ENCODE data around the gene VNN1.
"Not testable (repeated sequence)": the region's sequence is repeated elsewhere in the genome, so short reads cannot be mapped to it uniquely, and the experiment has no call there.

Gene VNN1

GRCh38 chr6:132725947-132726607, 12.2 kb upstream of the VNN1 start:
- DNase-seq (ENCODE audit: low read depth in 2 of 2, low spot score in 1 of 2): no peak

GRCh38 chr6:132725471-132725870, 11.6 kb upstream of the VNN1 start:
- no peak for DNase-seq (ENCODE audit: low read depth in 2 of 2, low spot score in 1 of 2)

GRCh38 chr6:132719736-132720448, 6.0 kb upstream of the VNN1 start:
- DNase-seq (ENCODE audit: low read depth in 2 of 2, low spot score in 1 of 2): no peak

GRCh38 chr6:132715881-132716637, 2.2 kb upstream of the VNN1 start:
- no peak for DNase-seq (ENCODE audit: low read depth in 2 of 2, low spot score in 1 of 2)

GRCh38 chr6:132715204-132715603, 1.3 kb upstream of the VNN1 start:
- DNase-seq (ENCODE audit: low read depth in 2 of 2, low spot score in 1 of 2): no peak

- DNase-seq (ENCODE audit: low read depth in 2 of 2, low spot score in 1 of 2): no peak
Measured at GRCh38 chr6:132714160-132714559, 305 bp upstream of the VNN1 start.

GRCh38 chr6:132712366-132712765, 1.5 kb downstream of the VNN1 start:
- no peak for DNase-seq (ENCODE audit: low read depth in 2 of 2, low spot score in 1 of 2)

GRCh38 chr6:132708771-132709170, 5.1 kb downstream of the VNN1 start:
- no peak for DNase-seq (ENCODE audit: low read depth in 2 of 2, low spot score in 1 of 2)

- no peak for DNase-seq (ENCODE audit: low read depth in 2 of 2, low spot score in 1 of 2)
Measured at GRCh38 chr6:132708002-132708401, 5.9 kb downstream of the VNN1 start.

GRCh38 chr6:132706756-132707155, 7.1 kb downstream of the VNN1 start:
- not testable (repeated sequence) for DNase-seq (ENCODE audit: low read depth in 2 of 2, low spot score in 1 of 2)

GRCh38 chr6:132703936-132704335, 9.9 kb downstream of the VNN1 start:
- DNase-seq (ENCODE audit: low read depth in 2 of 2, low spot score in 1 of 2): no peak

- no peak for DNase-seq (ENCODE audit: low read depth in 2 of 2, low spot score in 1 of 2)
Measured at GRCh38 chr6:132698608-132699007, 15.2 kb downstream of the VNN1 start.

GRCh38 chr6:132695773-132696172, 18.1 kb downstream of the VNN1 start:
- DNase-seq (ENCODE audit: low read depth in 2 of 2, low spot score in 1 of 2): no peak

- DNase-seq (ENCODE audit: low read depth in 2 of 2, low spot score in 1 of 2): no peak
Measured at GRCh38 chr6:132693478-132693877, 20.4 kb downstream of the VNN1 start.

GRCh38 chr6:132690678-132691077, 23.2 kb downstream of the VNN1 start:
- DNase-seq (ENCODE audit: low read depth in 2 of 2, low spot score in 1 of 2): no peak

- DNase-seq (ENCODE audit: low read depth in 2 of 2, low spot score in 1 of 2): no peak
Measured at GRCh38 chr6:132687306-132687705, 26.5 kb downstream of the VNN1 start.

GRCh38 chr6:132686531-132686930, 27.3 kb downstream of the VNN1 start:
- no peak for DNase-seq (ENCODE audit: low read depth in 2 of 2, low spot score in 1 of 2)

- no peak for DNase-seq (ENCODE audit: low read depth in 2 of 2, low spot score in 1 of 2)
Measured at GRCh38 chr6:132685009-132685408, 28.8 kb downstream of the VNN1 start.

- no peak for DNase-seq (ENCODE audit: low read depth in 2 of 2, low spot score in 1 of 2)
Measured at GRCh38 chr6:132684272-132684671, 29.6 kb downstream of the VNN1 start.

GRCh38 chr6:132683543-132683942, 30.3 kb downstream of the VNN1 start:
- DNase-seq (ENCODE audit: low read depth in 2 of 2, low spot score in 1 of 2): no peak

- DNase-seq (ENCODE audit: low read depth in 2 of 2, low spot score in 1 of 2): not testable (repeated sequence)
Measured at GRCh38 chr6:132679094-132679493, 34.8 kb downstream of the VNN1 start.

GRCh38 chr6:132675749-132676148, 38.1 kb downstream of the VNN1 start:
- DNase-seq (ENCODE audit: low read depth in 2 of 2, low spot score in 1 of 2): no peak

Measured in stimulated activated CD8-positive, alpha-beta memory T cell treated with anti-CD3 and anti-CD28 coated beads, Interleukin-4, amount 100 ng/mL, for 4 hours (primary cell).